GM12891 (cell line): ENCODE results near the gene DNAH10.

ENCODE experiments used
- POLR2A ChIP-seq: IDR thresholded peaks from 2 replicates; pipeline ENCODE4 v1.6.1; 2011; ENCODE audit warnings: low read depth, low read length, control low read depth
- POLR2AphosphoS5 ChIP-seq: IDR thresholded peaks from 2 replicates; pipeline ENCODE4 v1.6.1; 2011; ENCODE audit warnings: low read depth, low read length, control low read depth
- SPI1 ChIP-seq: IDR thresholded peaks from 2 replicates; pipeline ENCODE4 v1.6.1; 2011; ENCODE audit warnings: low read depth, low read length, control low read depth
- TAF1 ChIP-seq: IDR thresholded peaks from 2 replicates; pipeline ENCODE4 v1.6.1; 2011; ENCODE audit warnings: low read depth, low read length, control low read depth

- TF ChIP-seq POLR2AphosphoS5 (no peak), POLR2A (no peak), SPI1 (no peak), TAF1 (no peak)
Observed at GRCh38 chr12:123910761-123911193, 148.7 kb downstream of the DNAH10 start.
